ENCODE measurements around the gene IFFO2.

DNA sequence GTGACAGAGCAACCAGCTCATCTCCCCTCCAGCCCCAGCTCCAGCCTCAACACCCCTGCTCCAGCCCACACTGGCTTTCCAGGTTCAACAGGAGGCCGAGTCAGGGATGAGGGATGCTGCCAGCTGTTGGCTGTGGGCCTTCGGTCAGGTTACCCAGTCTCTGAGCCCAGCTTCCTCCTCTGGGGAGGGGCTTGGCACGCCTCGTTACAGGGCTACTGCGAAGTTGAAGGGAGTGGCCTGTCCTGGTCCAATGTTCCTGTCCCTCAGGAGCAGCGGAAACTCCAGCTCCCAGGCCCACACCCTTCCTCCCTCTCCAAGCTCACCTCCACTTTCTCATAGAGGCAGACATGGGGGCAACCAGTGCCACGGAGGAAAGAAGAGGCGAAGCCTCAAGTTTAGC, 81.9 kb downstream of the IFFO2 start:
- TF ChIP-seq POLR2A (IDR thresholded peaks at IDR 0.05), result no peak
- TF ChIP-seq, protein P1, sequence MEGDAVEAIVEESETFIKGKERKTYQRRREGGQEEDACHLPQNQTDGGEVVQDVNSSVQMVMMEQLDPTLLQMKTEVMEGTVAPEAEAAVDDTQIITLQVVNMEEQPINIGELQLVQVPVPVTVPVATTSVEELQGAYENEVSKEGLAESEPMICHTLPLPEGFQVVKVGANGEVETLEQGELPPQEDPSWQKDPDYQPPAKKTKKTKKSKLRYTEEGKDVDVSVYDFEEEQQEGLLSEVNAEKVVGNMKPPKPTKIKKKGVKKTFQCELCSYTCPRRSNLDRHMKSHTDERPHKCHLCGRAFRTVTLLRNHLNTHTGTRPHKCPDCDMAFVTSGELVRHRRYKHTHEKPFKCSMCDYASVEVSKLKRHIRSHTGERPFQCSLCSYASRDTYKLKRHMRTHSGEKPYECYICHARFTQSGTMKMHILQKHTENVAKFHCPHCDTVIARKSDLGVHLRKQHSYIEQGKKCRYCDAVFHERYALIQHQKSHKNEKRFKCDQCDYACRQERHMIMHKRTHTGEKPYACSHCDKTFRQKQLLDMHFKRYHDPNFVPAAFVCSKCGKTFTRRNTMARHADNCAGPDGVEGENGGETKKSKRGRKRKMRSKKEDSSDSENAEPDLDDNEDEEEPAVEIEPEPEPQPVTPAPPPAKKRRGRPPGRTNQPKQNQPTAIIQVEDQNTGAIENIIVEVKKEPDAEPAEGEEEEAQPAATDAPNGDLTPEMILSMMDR (IDR thresholded peaks at IDR 0.05), result no peak

All from esophagus squamous epithelium (tissue), 4 donors.